GM12891 (cell line): ENCODE results near the gene CAPN10.

ENCODE experiments used
- PAX5 ChIP-seq: IDR thresholded peaks from 2 replicates; pipeline ENCODE4 v1.6.1; 2011; ENCODE audit warnings: low read length, moderate library complexity, mild to moderate bottlenecking; ENCODE audit not compliant: insufficient read depth, severe bottlenecking
- POLR2A ChIP-seq: IDR thresholded peaks from 2 replicates; pipeline ENCODE4 v1.6.1; 2011; ENCODE audit warnings: low read depth, low read length, control low read depth
- POLR2AphosphoS5 ChIP-seq: IDR thresholded peaks from 2 replicates; pipeline ENCODE4 v1.6.1; 2011; ENCODE audit warnings: low read depth, low read length, control low read depth
- POU2F2 ChIP-seq: IDR thresholded peaks from 2 replicates; pipeline ENCODE4 v1.6.1; 2011; ENCODE audit warnings: low read depth, mild to moderate bottlenecking, control low read depth, low read length, moderate library complexity
- SPI1 ChIP-seq: IDR thresholded peaks from 2 replicates; pipeline ENCODE4 v1.6.1; 2011; ENCODE audit warnings: low read depth, low read length, control low read depth
- TAF1 ChIP-seq: IDR thresholded peaks from 2 replicates; pipeline ENCODE4 v1.6.1; 2011; ENCODE audit warnings: low read depth, low read length, control low read depth

GRCh38 chr2:240559286-240559685 is 27.2 kb upstream of the CAPN10 start:
- TF ChIP-seq POLR2AphosphoS5 (no peak), POLR2A (no peak), PAX5 (no peak), POU2F2 (no peak), TAF1 (no peak), SPI1 (no peak)
